Uterus (tissue), 2 donors: ENCODE data around the gene TYROBP.

ENCODE experiments used
- CTCF ChIP-seq, 4 experiments: fragments of 200-600 bp in 2 of 4; fragments of 450-650 bp in 2 of 4; sonication (generic) in 2 of 4; IDR thresholded peaks; one replicate each; pipeline ENCODE4 v1.5.1; 2016 to 2019; ENCODE audit warnings: antibody characterized with exemption in 4 of 4, mild to moderate bottlenecking in 2 of 4, moderate library complexity in 1 of 4
- POLR2A ChIP-seq, 2 donors: fragments of 450-650 bp; IDR thresholded peaks; one replicate each; pipeline ENCODE4 v1.6.1; 2016; ENCODE audit warnings: antibody characterized with exemption in 2 of 2, mild to moderate bottlenecking in 1 of 2, moderate library complexity in 1 of 2

GRCh38 chr19:35944556-35944955 lies 36.5 kb upstream of the TYROBP start:
- no peak for TF ChIP-seq CTCF (IDR thresholded peaks at IDR 0.05)
- no peak for TF ChIP-seq POLR2A (IDR thresholded peaks at IDR 0.05)
